HG02588 (cell line): ENCODE data around the gene AGAP5.

ENCODE experiments used
- ATAC-seq: cut with Tn5 transposase; IDR thresholded peaks from one replicate; pipeline ENCODE4 v1.9.1; 2021; ENCODE audit warnings: mild to moderate bottlenecking, moderate library complexity; ENCODE audit not compliant: unreplicated experiment

AGAP5 gene

DNA sequence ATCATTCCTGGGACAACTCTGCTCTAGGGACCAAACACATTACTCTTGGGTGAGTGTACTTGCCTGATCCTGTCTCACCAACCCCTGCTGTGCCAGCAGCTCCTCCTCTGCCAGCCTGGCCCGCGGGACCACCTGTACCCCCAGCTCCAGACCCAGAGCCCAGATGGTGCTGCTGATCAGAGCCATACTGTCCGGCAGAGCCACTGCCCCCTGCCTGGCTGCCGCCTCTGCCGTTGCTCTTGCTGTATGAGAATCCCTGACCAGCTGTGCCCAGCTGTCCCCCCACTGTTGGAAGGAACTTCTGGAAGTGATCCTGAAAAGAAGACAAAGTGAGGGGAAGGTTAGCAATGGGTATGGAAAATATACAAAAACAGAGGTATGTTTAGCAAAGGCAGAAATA is 63.5 kb downstream of the AGAP5 start:
- no peak for ATAC-seq

- ATAC-seq, result no peak
Measured at GRCh38 chr10:73629165-73629564, 68.7 kb downstream of the AGAP5 start.

DNA sequence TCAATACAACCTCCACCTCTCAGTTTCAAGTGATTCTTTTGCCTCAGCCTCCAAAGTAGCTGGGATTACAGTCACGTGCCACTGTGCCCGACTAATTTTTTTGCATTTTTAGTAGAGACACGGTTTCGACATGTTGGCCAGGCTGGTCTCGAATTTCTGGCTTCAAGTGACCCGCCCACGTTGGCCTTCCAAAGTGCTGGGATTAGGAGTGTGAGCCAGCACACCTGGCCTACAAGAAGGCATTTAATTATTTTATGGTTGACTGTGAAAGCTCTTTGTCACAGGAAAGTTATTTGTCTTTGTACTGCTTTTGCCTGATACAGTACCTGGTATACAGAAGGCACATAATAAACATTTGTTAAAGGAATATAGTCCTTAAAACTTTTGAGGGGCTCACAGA is 69.5 kb downstream of the AGAP5 start:
- ATAC-seq, result no peak

DNA sequence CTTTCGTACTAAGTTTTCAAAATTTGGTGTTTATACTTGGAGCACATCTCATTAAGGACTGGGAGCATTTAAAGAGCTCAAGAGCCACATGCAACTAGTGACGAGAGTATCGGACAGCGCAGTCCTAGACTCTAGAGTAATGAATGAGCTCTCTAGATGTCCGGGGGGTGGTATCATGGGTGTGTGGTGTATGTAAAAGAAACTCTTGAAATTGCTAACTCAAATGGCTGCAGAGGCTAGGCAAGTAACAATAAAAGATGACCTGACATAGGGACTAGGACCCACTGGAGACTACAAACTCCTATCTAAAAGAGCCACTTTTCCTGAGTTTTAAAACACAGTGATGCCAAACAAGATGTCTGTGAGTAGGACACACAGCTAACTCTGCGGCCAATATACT is 70.6 kb downstream of the AGAP5 start:
- no peak for ATAC-seq

DNA sequence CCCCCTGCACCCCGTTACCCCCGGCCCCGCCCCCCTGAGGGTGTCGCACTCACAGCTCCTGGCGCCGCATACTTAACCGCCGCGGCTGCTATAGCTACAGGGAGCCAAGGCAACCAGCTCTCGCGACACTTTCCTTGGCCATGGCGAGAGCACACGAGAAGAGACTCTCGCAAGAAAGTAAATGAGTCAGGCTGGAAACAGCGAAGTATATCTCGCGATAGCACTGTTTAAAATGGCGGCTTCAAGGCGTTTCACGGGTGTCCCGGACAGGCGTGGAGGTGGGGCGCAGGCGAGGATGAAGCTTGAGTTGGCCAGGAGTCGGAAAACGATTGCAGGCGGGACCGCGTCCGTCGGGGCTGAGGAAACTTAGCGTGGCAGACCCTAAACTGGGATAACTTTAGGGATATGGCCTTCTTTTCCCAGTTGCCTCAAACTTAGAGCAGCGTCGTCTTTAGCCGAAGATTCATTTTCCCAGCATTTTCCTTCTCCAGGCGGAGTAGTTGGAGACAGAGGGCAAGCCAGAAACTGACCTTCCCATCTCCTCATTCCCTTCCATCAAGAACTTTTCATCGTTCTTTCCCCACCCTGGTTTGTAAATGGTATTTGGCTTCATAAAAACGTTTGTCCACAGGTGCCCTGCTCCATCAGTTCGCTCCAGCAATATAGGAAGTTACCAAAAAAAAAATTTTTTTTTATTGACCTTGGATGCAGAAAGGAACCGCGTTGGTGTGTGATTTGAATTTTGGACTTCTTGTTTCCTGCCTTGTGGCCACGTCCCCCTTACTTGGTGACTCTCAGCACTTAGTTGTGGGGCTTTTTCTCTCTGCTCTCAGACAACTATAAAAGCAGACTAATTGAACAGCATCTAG is 71.8 kb downstream of the AGAP5 start:
- ATAC-seq, result peak; percentile 90

DNA sequence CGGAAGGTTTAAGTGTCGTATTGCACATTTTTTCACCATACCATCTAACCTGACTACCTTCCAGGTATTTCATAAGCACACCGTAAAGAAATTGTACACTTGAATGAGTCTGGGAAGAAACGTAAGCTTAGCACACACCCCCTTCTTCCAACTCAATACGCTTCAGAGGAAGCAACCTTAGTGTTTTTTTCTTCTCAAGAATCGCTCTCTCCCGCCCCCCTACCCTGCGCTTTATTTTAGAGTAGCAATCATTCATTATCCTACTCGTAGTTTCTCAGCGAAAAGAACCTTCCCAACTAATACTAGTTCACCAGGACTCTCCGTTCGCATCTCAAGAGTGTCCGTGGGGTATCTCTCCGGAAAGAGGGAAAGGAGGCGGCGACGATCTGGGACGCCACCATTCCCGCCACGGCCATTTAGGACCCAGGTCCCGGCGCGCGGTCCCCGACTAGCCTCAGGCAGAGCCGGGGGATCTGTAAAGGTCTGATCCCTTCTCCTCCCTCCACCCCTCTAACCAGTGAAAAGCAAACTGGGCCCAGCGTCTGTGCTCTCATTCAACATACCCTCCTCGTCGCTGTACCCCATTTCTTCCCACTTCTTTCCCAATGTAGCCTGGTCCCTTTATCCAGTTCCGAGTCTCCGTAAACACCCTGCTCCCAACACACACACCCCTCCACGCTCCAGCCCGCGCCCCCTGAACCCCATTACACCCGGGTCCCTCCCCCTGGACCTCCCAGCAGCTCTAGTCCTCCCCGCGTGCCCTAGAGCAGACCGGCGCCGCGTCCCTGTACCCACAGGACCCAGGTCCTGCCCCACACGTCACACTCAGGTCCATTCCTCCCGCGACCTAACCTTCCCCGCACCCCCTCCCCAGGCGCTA is 72.7 kb downstream of the AGAP5 start:
- peak; percentile 38 for ATAC-seq
